Ovary (tissue), 3 donors: ENCODE results near the gene TNFRSF13B.

Experiments used
- CTCF ChIP-seq, 3 donors: fragments of 450-650 bp in 2 of 3; fragments of 200-600 bp in 1 of 3; IDR thresholded peaks; one replicate each; pipeline versions ENCODE4 v1.5.1 to v1.8.0; 2016 to 2022; ENCODE audit warnings: antibody characterized with exemption in 3 of 3, mild to moderate bottlenecking in 1 of 3
- EP300 ChIP-seq: sonication (generic); formaldehyde crosslinking; IDR thresholded peaks from one replicate; pipeline ENCODE4 v1.6.1; 2017; ENCODE audit warnings: antibody characterized with exemption
- donor health status: DM: no; HTN: no; CAD: no.

- TF ChIP-seq EP300 (no peak), CTCF (IDR thresholded peaks at IDR 0.05) (no peak)
These were observed 37.1 kb downstream of the TNFRSF13B start for GRCh38 chr17:16934836-16935235.
